Coronary artery (tissue), 2 donors: ENCODE results near the gene OR12D1.
"Not testable (repeated sequence)": the region's sequence is repeated elsewhere in the genome, so short reads cannot be mapped to it uniquely, and the experiment has no call there.

ENCODE experiments used
- DNase-seq: peaks from one replicate; pipeline ENCODE4 v3.0.0-alpha.2; 2017; ENCODE audit warnings: low spot score
- H3K27ac ChIP-seq, 2 donors: fragments of 200-600 bp; sonication (generic); one replicate each; pipeline ENCODE4 v1.5.1; 2016 to 2019
- H3K4me3 ChIP-seq: fragments of 200-600 bp; sonication (generic); 2 replicates; pipeline ENCODE4 v1.5.1; 2016; ENCODE audit warnings: mild to moderate bottlenecking, moderate library complexity
- CTCF ChIP-seq: fragments of 200-600 bp; sonication (generic); IDR thresholded peaks from one replicate; pipeline ENCODE4 v1.5.1; 2019; ENCODE audit warnings: antibody characterized with exemption

OR12D1 gene

GRCh38 chr6:29403801-29404200 is 10.9 kb upstream of the OR12D1 start:
- DNase-seq = no peak
- TF ChIP-seq CTCF = no peak
- H3K4me3 ChIP-seq = no peak overlapping the region
- no peak overlapping the region for H3K27ac ChIP-seq

- H3K27ac ChIP-seq = no peak overlapping the region
- DNase-seq = no peak
- TF ChIP-seq CTCF = no peak
Observed at GRCh38 chr6:29419516-29419915, 4.8 kb downstream of the OR12D1 start.

GRCh38 chr6:29424168-29424567 is 9.4 kb downstream of the OR12D1 start:
- H3K27ac ChIP-seq = no peak overlapping the region
- H3K4me3 ChIP-seq = no peak overlapping the region
- no peak for DNase-seq
- TF ChIP-seq CTCF = no peak

More at GRCh38 chr6:29419516-29419915, 4.8 kb downstream of the OR12D1 start:
- H3K4me3 ChIP-seq = no peak overlapping the region

GRCh38 chr6:29424575-29424974 is 9.8 kb downstream of the OR12D1 start:
- TF ChIP-seq CTCF = no peak
- no peak overlapping the region for H3K4me3 ChIP-seq
- H3K27ac ChIP-seq = no peak overlapping the region
- no peak for DNase-seq

- no peak overlapping the region for H3K27ac ChIP-seq
- no peak for TF ChIP-seq CTCF
- no peak for DNase-seq
- H3K4me3 ChIP-seq = no peak overlapping the region
Observed at GRCh38 chr6:29425075-29425474, 10.3 kb downstream of the OR12D1 start.

- no peak for DNase-seq
- Histone ChIP-seq H3K27ac (no peak overlapping the region), H3K4me3 (no peak overlapping the region)
- TF ChIP-seq CTCF = no peak
Observed at GRCh38 chr6:29426654-29427053, 11.9 kb downstream of the OR12D1 start.

- H3K4me3 ChIP-seq, DNase-seq, H3K27ac ChIP-seq: not testable (repeated sequence)
Observed at GRCh38 chr6:29436730-29437129, 22.0 kb downstream of the OR12D1 start.

GRCh38 chr6:29439006-29439405 is 24.3 kb downstream of the OR12D1 start, which contains the start of gene OR10C1:
Gene OR10C1, plus strand, starts transcription at chr6:29439306. Its CDS starts 710 bp downstream, at chr6:29440016.
- DNase-seq = no peak
- Histone ChIP-seq H3K4me3 (no peak within 1 kb of the TSS), H3K27ac (no peak within 1 kb of the TSS)
- TF ChIP-seq CTCF = no peak
